ENCODE results near the gene GPSM1. TPM values are rescaled to one million over a fixed set of nuclear protein-coding genes. Genes with fewer than 3 reads are reported as not detected.

GPSM1 gene
- total and polyA plus RNA-seq, 9 of the 15 experiments (the other 6 are each of a cell fraction or from before 2014, with no cell fraction given) = 0.04 to 14.2 (median 3.1) TPM

- no peaks in the 10 kb centered on the region; the same call in 2 of the 3 replicates for H3K79me2 ChIP-seq (ENCODE audit: control insufficient read depth, insufficient read depth, low read length)
- ChIA-PET CTCF (ENCODE audit: low intra/inter-chr PET ratio) (interaction anchor here (0.6 to 1.5 kb wide), 4 partner anchors 17 to 37 kb away, joined by 3 to 9 read pairs (median 4); partner anchors contain the start of gene SNAPC4), POLR2A (interaction anchor here (0.6 to 2.4 kb wide), 16 partner anchors 9 to 787 kb away, joined by 3 to 12 read pairs (median 4); partner anchors contain the start of gene CARD9)
- no peaks in the 10 kb centered on the region for H3K9me3 ChIP-seq (replicated peaks; ENCODE audit: control insufficient read depth, insufficient read depth, low read depth, low read length)
- WGBS (ENCODE audit: insufficient coverage, low coverage, missing lambda C conversion rate) = under 1% methylated on average over 47 of the region's 97 CpGs
- intact Hi-C loops (cut with micrococcal nuclease) (no loop called here), in situ Hi-C loops (cut with MboI) (no loop called here)
- no peaks in the 10 kb centered on the region for H3K9me1 ChIP-seq (ENCODE audit: control insufficient read depth, insufficient read depth, low read length)
- H3K9ac ChIP-seq (ENCODE audit: insufficient read depth in 1 of 2, low read depth in 2 of 2, low read length in 2 of 2) = peak within 1 kb of the TSS; percentile 81 to 96
- peak; percentile 95 for FAIRE-seq
- DNase-seq (ENCODE audit: extremely low read depth in 1 of 4, low spot score in 3 of 4) = peak; percentile 95 to 99 (median 99)
- ATAC-seq = peak; percentile 88
- H3K27ac ChIP-seq (ENCODE audit: extremely low read depth, low read depth, low read length) = peak within 1 kb of the TSS; percentile 97
- H3K27me3 ChIP-seq (ENCODE audit: control insufficient read depth in 2 of 2, insufficient read depth in 2 of 2, low read length in 2 of 2) = no peaks in the 10 kb centered on the region
- peak within 1 kb of the TSS; percentile 82; the same call in 1 of the 2 replicates for H2AFZ ChIP-seq (ENCODE audit: low read depth, low read length)
- peaks cover 35% of the 10 kb centered on the region; the same call in 1 of the 3 replicates for H3K36me3 ChIP-seq (ENCODE audit: control insufficient read depth, insufficient read depth, low read length)
- BruUV-seq (replicated peaks) = no TSS peak
- peaks cover 11 to 94% of the 10 kb centered on the region in 2 experiments for H3K4me1 ChIP-seq (replicated peaks in 1 of 2; ENCODE audit: control insufficient read depth in 2 of 2, insufficient read depth in 2 of 2, low read length in 2 of 2)
- H3K4me2 ChIP-seq (ENCODE audit: insufficient read depth, low read length) = peak within 1 kb of the TSS; percentile 85
- H4K20me1 ChIP-seq (replicated peaks; ENCODE audit: control insufficient read depth, insufficient read depth, low read length) = no peaks in the 10 kb centered on the region
- H3K4me3 ChIP-seq = peak within 1 kb of the TSS; percentile 99
- TF ChIP-seq ZNF717 (CRISPR knock-in tag; IDR thresholded peaks at IDR 0.05) (no peak), ELF1 (tag; IDR thresholded peaks at IDR 0.05) (peak; percentile 100), CREB3L1 (IDR thresholded peaks at IDR 0.05; ENCODE audit: borderline replicate concordance, low read depth) (peak; percentile 74; the same call in 1 of the 2 replicates), GABPB2 (CRISPR knock-in tag; conservative IDR thresholded peaks at IDR 0.05) (no peak), RBM17 (IDR thresholded peaks at IDR 0.05; ENCODE audit: borderline replicate concordance, low read depth, low read length) (no peak), ARID3A (IDR thresholded peaks at IDR 0.05; ENCODE audit: borderline replicate concordance, low read depth, low read length) (no peak), ID3 (CRISPR knock-in tag; IDR thresholded peaks at IDR 0.05) (no peak), ID3 (tag; IDR thresholded peaks at IDR 0.05) (peak; percentile 90), ZNF41 (CRISPR knock-in tag; conservative IDR thresholded peaks at IDR 0.05) (0 out of 2 replicates have a peak, but pooled peaks have one; percentile 15), ZFPM2 (CRISPR knock-in tag; IDR thresholded peaks at IDR 0.05) (peak; percentile 78; the same call in 1 of the 2 replicates), E2F8 (IDR thresholded peaks at IDR 0.05; ENCODE audit: low read depth, partially characterized antibody) (peak; percentile 98), HMBOX1 (IDR thresholded peaks at IDR 0.05) (no peak)
Measured at GRCh38 chr9:136363106-136363948, 36.0 kb downstream of the GPSM1 start, which contains the start of gene DNLZ. TSS of gene DNLZ (minus strand) at chr9:136363744. CDS start at chr9:136363714, 30 bp downstream.

Measured in K562 (cell line).